NCI-H1930 (cell line): ENCODE measurements around the gene CDC20B.
A peak's percentile ranks its signal among the peaks of the same experiment; 100 is the strongest.

Experiments
- DNase-seq, 2 experiments: peaks; one replicate each; lab custom pipeline; 2025; lab: John Stamatoyannopoulos, UW

Gene CDC20B, protein sequence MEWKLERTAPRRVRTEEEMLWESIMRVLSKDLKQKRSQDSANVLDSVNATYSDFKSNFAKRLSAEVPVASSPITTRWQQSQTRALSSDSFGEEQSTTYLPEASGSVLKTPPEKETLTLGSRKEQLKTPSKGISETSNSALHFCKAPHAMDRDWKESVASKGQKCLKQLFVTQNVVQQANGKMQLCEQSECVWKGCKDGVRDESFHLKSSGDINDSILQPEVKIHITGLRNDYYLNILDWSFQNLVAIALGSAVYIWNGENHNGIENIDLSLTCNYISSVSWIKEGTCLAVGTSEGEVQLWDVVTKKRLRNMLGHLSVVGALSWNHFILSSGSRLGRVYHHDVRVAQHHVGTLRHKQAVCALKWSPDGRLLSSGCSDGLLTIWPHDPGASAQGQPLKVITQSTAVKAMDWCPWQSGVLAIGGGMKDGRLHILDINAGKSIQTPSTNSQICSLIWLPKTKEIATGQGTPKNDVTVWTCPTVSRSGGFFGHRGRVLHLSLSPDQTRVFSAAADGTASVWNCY

GRCh38 chr5:55172937-55173686, at the start of gene CDC20B:
Gene CDC20B (minus strand): TSS chr5:55173177. CDS start chr5:55173000, 177 bp downstream.
- DNase-seq, result peak; percentile 44 to 65

DNA sequence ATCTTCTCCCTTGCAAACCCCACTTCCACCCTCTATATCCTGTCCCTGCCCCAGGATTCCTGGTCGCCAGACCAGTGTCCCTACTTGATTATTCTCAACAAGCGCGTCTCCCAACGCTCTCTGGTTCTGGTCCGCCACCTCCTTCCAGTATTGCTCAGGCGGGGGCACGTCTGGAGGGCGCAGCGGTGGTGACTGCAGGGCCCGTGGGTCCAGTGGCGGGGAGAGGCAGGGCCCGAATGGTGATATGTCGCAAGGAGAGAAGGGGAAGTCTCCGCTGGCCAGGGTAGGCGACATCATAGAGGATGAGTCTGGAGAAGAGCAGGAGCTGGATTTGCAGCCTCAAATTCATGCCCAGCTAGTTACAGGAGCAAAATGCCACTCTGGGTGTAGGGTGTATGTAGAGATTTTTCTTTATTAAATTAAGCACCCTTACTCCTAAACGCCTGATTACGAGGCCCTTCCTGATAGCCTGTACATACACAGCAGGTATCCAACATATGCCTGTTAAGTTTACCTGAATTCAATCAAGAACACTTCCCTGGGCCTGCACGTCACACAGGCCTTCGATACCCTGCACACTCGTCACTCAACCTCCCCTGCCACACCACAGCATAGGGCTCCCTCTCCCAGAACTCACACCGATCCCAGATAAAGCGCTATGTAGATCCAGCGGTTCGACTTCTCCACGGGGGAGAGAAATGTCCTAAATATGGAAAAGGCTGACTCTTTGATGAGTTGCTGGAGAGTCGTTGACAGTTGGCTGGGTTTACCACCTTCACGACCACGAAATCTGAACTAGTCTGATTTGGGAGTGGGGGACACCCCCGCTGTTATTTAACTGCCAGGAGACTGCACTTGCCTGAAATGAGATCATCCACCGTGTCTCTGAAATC, 49.4 kb upstream of the CDC20B start:
- DNase-seq, result no peak

GRCh38 chr5:55220433-55221185, 47.6 kb upstream of the CDC20B start:
- DNase-seq, result no peak

- DNase-seq, result no peak
Observed at GRCh38 chr5:55219770-55220169, 46.8 kb upstream of the CDC20B start.

DNA sequence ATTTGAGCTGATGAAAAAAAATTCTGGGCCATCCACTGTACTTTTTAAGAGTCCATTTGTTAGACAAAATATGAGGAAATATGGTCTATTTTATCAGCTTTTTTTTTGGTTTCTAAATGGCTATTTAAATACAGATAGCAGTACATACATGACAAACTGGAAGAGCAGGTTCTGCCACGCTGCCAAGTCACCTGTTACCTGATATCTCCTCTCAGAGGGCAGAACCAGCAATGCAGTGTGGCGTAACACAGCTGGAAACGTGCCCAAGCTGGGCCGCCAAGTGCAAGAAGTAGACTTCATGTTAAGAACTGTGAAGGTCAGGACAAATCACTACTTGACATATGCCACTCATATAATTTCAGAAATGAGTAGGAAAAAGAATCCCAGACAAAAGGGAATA, 46.0 kb upstream of the CDC20B start:
- no peak for DNase-seq

DNA sequence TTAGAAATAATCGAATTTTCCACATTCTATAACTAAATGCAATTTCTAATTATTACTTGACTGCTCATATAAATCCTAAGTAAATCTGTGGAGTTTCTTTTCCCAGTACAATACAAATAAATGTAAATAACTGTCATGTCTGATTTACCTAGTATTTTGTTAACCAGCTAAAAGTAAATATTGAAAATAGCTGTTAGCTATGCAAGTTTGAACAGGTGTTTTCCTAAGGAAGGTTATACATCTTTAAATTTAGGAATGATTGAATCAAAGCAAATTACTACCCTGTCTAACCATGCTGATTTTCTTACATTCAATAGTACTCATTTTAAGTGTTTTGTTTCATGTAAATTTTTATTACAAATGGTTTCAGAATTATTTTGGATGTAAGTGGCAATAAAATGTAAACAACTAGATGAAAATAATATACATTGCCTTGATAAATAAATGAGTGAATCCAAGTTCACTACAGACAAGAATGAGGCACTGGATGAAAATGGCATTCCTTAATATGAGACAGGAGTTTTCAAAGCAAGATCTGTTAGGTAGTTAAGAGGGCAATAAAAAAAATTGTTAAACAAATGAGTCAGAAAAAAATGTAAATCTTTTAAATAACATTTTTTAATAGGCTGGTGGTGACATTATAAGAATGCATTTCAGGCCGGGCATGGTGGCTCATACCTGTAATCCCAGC, 38.4 kb upstream of the CDC20B start:
- no peak for DNase-seq

DNA sequence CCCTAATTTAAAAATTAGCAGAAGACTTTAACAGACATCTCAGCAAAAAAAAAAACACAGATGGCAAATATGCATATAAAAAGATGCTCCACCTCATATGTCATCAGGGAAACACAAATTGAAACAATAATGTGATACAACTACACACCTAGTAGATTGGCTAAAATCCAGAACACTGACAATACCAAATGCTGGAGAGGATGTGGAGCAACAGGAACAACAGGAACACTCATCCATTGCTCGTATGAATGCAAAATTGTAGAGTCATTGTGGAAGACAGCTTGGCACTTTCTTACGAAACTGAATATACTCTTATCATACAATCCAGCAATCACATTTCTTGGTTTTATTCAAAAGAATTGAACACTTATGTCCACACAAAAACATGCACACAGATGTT, 32.0 kb upstream of the CDC20B start:
- DNase-seq, result no peak

GRCh38 chr5:55191165-55191564, 18.2 kb upstream of the CDC20B start:
- no peak for DNase-seq

GRCh38 chr5:55188656-55189540, 15.9 kb upstream of the CDC20B start:
- peak; percentile 17 to 32 for DNase-seq

DNA sequence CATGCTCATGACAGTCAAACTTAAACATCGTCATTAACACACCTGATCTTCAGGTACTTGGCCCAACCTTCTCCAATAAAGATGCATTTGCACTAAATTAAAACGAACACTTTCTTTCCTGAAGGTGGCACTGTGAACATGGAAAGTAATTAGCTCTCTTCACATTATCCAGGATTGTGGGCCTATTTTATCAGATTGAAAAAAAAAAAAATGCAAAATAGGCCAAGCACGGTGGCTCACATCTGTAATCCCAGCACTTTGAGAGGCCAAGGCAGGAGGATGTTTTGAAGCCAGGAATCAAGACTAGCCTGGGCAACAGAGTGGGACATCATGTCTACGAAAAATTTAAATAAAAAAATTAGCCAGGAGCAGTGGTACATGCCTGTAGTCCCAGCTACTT, 14.4 kb upstream of the CDC20B start:
- DNase-seq, result no peak

- no peak for DNase-seq
Observed at GRCh38 chr5:55180016-55180415, 7.0 kb upstream of the CDC20B start.

DNA sequence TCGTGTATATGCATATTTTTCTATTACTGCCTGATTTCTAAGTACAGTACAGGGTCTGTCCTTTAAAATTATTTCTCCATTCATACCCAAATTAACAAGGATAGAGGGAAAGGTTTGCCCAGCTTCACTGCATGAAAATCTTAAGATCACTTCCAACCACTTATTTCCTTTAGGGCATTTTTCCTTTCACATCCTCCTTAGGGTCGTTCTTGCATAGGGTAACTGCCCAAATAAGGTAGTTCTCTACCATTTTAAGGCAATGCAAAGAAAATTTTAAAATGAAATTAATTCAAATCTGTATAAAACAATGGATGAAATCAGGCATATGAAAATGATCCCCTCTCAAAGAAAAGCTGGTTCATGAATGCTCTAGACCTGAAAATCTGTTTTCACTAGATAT, 4.1 kb upstream of the CDC20B start:
- no peak for DNase-seq

- DNase-seq, result peak; percentile 40 to 44
Observed at GRCh38 chr5:55176176-55176818, 3.3 kb upstream of the CDC20B start.

DNA sequence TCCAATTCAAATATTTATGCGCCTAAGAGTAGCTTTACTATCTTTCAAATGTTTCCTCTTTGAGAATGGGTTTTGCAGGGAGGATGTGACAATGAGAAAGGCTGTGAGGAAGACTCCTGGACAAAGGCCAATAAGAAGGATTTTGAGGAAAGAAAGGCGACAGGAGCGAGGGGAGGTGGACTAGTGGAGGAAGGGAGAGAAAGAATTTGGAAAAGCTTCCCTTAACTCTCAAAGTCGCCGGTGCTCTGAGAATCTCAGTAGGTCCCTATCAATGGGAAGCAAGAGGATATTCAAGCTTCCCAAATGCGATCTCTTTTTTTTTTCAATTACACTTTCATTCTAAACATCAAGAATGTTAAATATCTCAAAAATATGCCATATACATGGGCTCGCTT, 2.8 kb upstream of the CDC20B start:
- DNase-seq, result no peak

DNA sequence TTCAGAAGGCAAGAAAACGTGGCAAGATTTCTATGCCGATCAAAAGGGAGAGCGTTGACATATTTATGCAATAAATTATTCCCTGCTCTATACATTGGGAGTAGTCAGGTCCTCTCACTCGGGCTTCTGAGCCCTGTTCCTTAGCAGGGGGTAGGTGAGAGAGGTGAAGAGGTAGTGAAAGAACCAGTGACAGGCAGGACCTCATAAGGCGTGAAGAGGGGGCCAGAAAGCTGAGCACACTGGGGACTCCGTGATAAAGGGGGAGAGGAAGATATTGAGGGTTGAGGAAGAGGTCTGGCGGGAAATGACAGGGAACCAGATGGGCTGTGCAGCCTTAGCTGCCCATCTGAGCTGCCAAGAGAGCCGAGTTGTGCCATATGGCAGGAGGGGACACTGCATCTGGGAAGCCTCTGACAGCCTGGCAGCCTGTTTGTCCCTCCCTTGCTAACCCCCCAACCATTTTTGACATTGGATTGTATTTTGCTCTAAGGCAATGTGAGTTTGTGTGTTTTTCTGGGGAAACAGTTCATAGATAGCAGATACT, 782 bp upstream of the CDC20B start:
- DNase-seq, result no peak

- peak; percentile 69 to 73 for DNase-seq
Observed at GRCh38 chr5:55172051-55172899, 702 bp downstream of the CDC20B start.

- DNase-seq, result no peak
Observed at GRCh38 chr5:55171471-55171870, 1.5 kb downstream of the CDC20B start.

- DNase-seq, result no peak
Observed at GRCh38 chr5:55162666-55163065, 10.3 kb downstream of the CDC20B start.
